ENCODE data around the gene BRD2. TPM values are rescaled to one million over a fixed set of nuclear protein-coding genes. Genes with fewer than 3 reads are reported as not detected.

BRD2 gene
- polyA plus RNA-seq: 100 to 1,000 TPM in 1 of 4 donors, 10 to 100 TPM in 3; 76.2 to 201 (median 90.6) TPM
- long read RNA-seq, donor 1, transcript BRD2-211 (3 exons, 759 nt): major isoform, 61 of 237 reads
- long read RNA-seq, donor 1, transcript BRD2-219 (9 exons, 2,338 nt): minor isoform, 9 of 237 reads
- long read RNA-seq, donor 1, transcript BRD2-209 (2 exons, 1,628 nt): minor isoform, 10 of 237 reads
- long read RNA-seq, donor 1, partial matches to known transcripts: 149 of 237 reads
- long read RNA-seq, donor 1, other reads (novel, unspliced or antisense): 0 of 237 reads
- long read RNA-seq, donor 2, transcript BRD2-211 (3 exons, 759 nt): major isoform, 7 of 12 reads
- long read RNA-seq, donor 2, partial matches to known transcripts: 0 of 12 reads
- long read RNA-seq, donor 2, other reads (novel, unspliced or antisense): 0 of 12 reads
- long read RNA-seq, donor 3, transcript BRD2-211 (3 exons, 759 nt): major isoform, 23 of 126 reads
- long read RNA-seq, donor 3, partial matches to known transcripts: 95 of 126 reads
- long read RNA-seq, donor 3, other reads (novel, unspliced or antisense): 0 of 126 reads
- long read RNA-seq, donor 4: 0 reads
- long read RNA-seq, donor 5, transcript BRD2-211 (3 exons, 759 nt): major isoform, 12 of 23 reads
- long read RNA-seq, donor 5, partial matches to known transcripts: 8 of 23 reads
- long read RNA-seq, donor 5, other reads (novel, unspliced or antisense): 0 of 23 reads
- long read RNA-seq, donor 6, transcript BRD2-211 (3 exons, 759 nt): major isoform, 16 of 60 reads
- long read RNA-seq, donor 6, partial matches to known transcripts: 36 of 60 reads
- long read RNA-seq, donor 6, other reads (novel, unspliced or antisense): 0 of 60 reads
- long read RNA-seq, donor 7, full-length matches to known transcripts: 35 of 102 reads
- long read RNA-seq, donor 7, partial matches to known transcripts: 67 of 102 reads
- long read RNA-seq, donor 7, other reads (novel, unspliced or antisense): 0 of 102 reads
- long read RNA-seq, donor 8, partial matches to known transcripts: 0 of 5 reads
- long read RNA-seq, donor 8, other reads (novel, unspliced or antisense): 0 of 5 reads
- long read RNA-seq, donor 9, transcript BRD2-211 (3 exons, 759 nt): major isoform, 7 of 9 reads
- long read RNA-seq, donor 9, partial matches to known transcripts: 0 of 9 reads
- long read RNA-seq, donor 9, other reads (novel, unspliced or antisense): 0 of 9 reads
- long read RNA-seq, donor 10, transcript BRD2-211 (3 exons, 759 nt): major isoform, 47 of 151 reads
- long read RNA-seq, donor 10, transcript BRD2-209 (2 exons, 1,628 nt): minor isoform, 11 of 151 reads
- long read RNA-seq, donor 10, transcript BRD2-219 (9 exons, 2,338 nt): minor isoform, 8 of 151 reads
- long read RNA-seq, donor 10, partial matches to known transcripts: 78 of 151 reads
- long read RNA-seq, donor 10, other reads (novel, unspliced or antisense): 0 of 151 reads

GRCh38 chr6:32968093-32968866 is at the start of gene BRD2:
Gene BRD2, plus strand, starts transcription at chr6:32968594. Its CDS starts 4,305 bp downstream, at chr6:32972899.
- Histone ChIP-seq H3K27me3 (ENCODE audit: control insufficient read depth in 3 of 3, insufficient read depth in 3 of 3, low read length in 3 of 3) (no peaks in the 10 kb centered on the region), H3K4me3 (ENCODE audit: low read depth in 1 of 3, low read length in 3 of 3) (peak within 1 kb of the TSS; percentile 65 to 90 (median 82)), H3K9me3 (ENCODE audit: control insufficient read depth in 2 of 2, insufficient read depth in 1 of 2, low read depth in 1 of 2, low read length in 1 of 2) (no peaks in the 10 kb centered on the region), H3K4me1 (ENCODE audit: control insufficient read depth in 3 of 3, insufficient read depth in 2 of 3, low read depth in 1 of 3, low read length in 2 of 3) (peaks cover 0 to 10% (median 7%) of the 10 kb centered on the region in 3 donors), H3K27ac (ENCODE audit: low read depth in 1 of 3, low read length in 2 of 3) (peak within 1 kb of the TSS; percentile 98 to 100 (median 99)), H3K36me3 (ENCODE audit: control insufficient read depth in 3 of 3, insufficient read depth in 2 of 3, low read depth in 1 of 3, low read length in 3 of 3) (peaks cover 0 to 13% (median 0%) of the 10 kb centered on the region in 3 donors)
- FAIRE-seq (no peak), DNase-seq (peak; percentile 99)
- WGBS, 3 donors: 0 to 1% (median 0%) methylated on average over 58 to 62 of the region's 62 CpGs

GRCh38 chr6:32920715-32921114 is 47.7 kb upstream of the BRD2 start:
- FAIRE-seq (no peak), DNase-seq (no peak)
- WGBS, 3 donors: 9 to 29% (median 22%) methylated on average over 2 of the region's 2 CpGs
- Histone ChIP-seq H3K9me3 (ENCODE audit: control insufficient read depth in 2 of 2, insufficient read depth in 1 of 2, low read depth in 1 of 2, low read length in 1 of 2) (no peaks in the 10 kb centered on the region), H3K36me3 (ENCODE audit: control insufficient read depth in 3 of 3, insufficient read depth in 2 of 3, low read depth in 1 of 3, low read length in 3 of 3) (no peaks in the 10 kb centered on the region), H3K4me1 (ENCODE audit: control insufficient read depth in 3 of 3, insufficient read depth in 2 of 3, low read depth in 1 of 3, low read length in 2 of 3) (no peaks in the 10 kb centered on the region), H3K27ac (ENCODE audit: low read depth in 1 of 3, low read length in 2 of 3) (no peak overlapping the region), H3K27me3 (ENCODE audit: control insufficient read depth in 3 of 3, insufficient read depth in 3 of 3, low read length in 3 of 3) (no peaks in the 10 kb centered on the region), H3K4me3 (ENCODE audit: low read depth in 1 of 3, low read length in 3 of 3) (no peak overlapping the region)

GRCh38 chr6:32922083-32922482 is 46.3 kb upstream of the BRD2 start:
- H3K36me3 ChIP-seq (ENCODE audit: control insufficient read depth in 3 of 3, insufficient read depth in 2 of 3, low read depth in 1 of 3, low read length in 3 of 3): no peaks in the 10 kb centered on the region
- FAIRE-seq: no peak
- 85 to 91% (median 86%) methylated on average over 2 of the region's 2 CpGs for WGBS, 3 donors

GRCh38 chr6:32931211-32931610 is 37.2 kb upstream of the BRD2 start:
- H3K4me1 ChIP-seq (ENCODE audit: control insufficient read depth in 3 of 3, insufficient read depth in 2 of 3, low read depth in 1 of 3, low read length in 2 of 3): no peaks in the 10 kb centered on the region
- 0% methylated on average over 1 of the region's 1 CpG for WGBS, 3 donors
- no peak overlapping the region for H3K27ac ChIP-seq (ENCODE audit: low read depth in 1 of 3, low read length in 2 of 3)
- H3K9me3 ChIP-seq (ENCODE audit: control insufficient read depth in 2 of 2, insufficient read depth in 1 of 2, low read depth in 1 of 2, low read length in 1 of 2): no peaks in the 10 kb centered on the region
- FAIRE-seq (no peak), DNase-seq (no peak)
- no peak overlapping the region for H3K4me3 ChIP-seq (ENCODE audit: low read depth in 1 of 3, low read length in 3 of 3)
- H3K36me3 ChIP-seq (ENCODE audit: control insufficient read depth in 3 of 3, insufficient read depth in 2 of 3, low read depth in 1 of 3, low read length in 3 of 3): no peaks in the 10 kb centered on the region
- H3K27me3 ChIP-seq (ENCODE audit: control insufficient read depth in 3 of 3, insufficient read depth in 3 of 3, low read length in 3 of 3): peaks cover 0 to 9% (median 0%) of the 10 kb centered on the region in 3 donors

More at GRCh38 chr6:32922083-32922482, 46.3 kb upstream of the BRD2 start:
- Histone ChIP-seq H3K27me3 (ENCODE audit: control insufficient read depth in 3 of 3, insufficient read depth in 3 of 3, low read length in 3 of 3) (no peaks in the 10 kb centered on the region), H3K4me3 (ENCODE audit: low read depth in 1 of 3, low read length in 3 of 3) (no peak overlapping the region), H3K9me3 (ENCODE audit: control insufficient read depth in 2 of 2, insufficient read depth in 1 of 2, low read depth in 1 of 2, low read length in 1 of 2) (no peaks in the 10 kb centered on the region), H3K4me1 (ENCODE audit: control insufficient read depth in 3 of 3, insufficient read depth in 2 of 3, low read depth in 1 of 3, low read length in 2 of 3) (no peaks in the 10 kb centered on the region), H3K27ac (ENCODE audit: low read depth in 1 of 3, low read length in 2 of 3) (no peak overlapping the region)
- no peak for DNase-seq

- 74 to 81% (median 78%) methylated on average over 7 of the region's 7 CpGs for WGBS, 3 donors
Observed at GRCh38 chr6:32932132-32932868, 36.1 kb upstream of the BRD2 start.

GRCh38 chr6:32933661-32934085 is 34.7 kb upstream of the BRD2 start:
- Histone ChIP-seq H3K27ac (ENCODE audit: low read depth in 1 of 3, low read length in 2 of 3) (no peak overlapping the region), H3K9me3 (ENCODE audit: control insufficient read depth in 2 of 2, insufficient read depth in 1 of 2, low read depth in 1 of 2, low read length in 1 of 2) (no peaks in the 10 kb centered on the region), H3K4me1 (ENCODE audit: control insufficient read depth in 3 of 3, insufficient read depth in 2 of 3, low read depth in 1 of 3, low read length in 2 of 3) (no peaks in the 10 kb centered on the region), H3K4me3 (ENCODE audit: low read depth in 1 of 3, low read length in 3 of 3) (no peak overlapping the region), H3K36me3 (ENCODE audit: control insufficient read depth in 3 of 3, insufficient read depth in 2 of 3, low read depth in 1 of 3, low read length in 3 of 3) (no peaks in the 10 kb centered on the region), H3K27me3 (ENCODE audit: control insufficient read depth in 3 of 3, insufficient read depth in 3 of 3, low read length in 3 of 3) (peaks cover 0 to 19% (median 0%) of the 10 kb centered on the region in 3 donors)
- 1 to 4% (median 3%) methylated on average over 3 of the region's 3 CpGs for WGBS, 3 donors
- DNase-seq (peak; percentile 78), FAIRE-seq (no peak)

More at GRCh38 chr6:32932132-32932868, 36.1 kb upstream of the BRD2 start:
- Histone ChIP-seq H3K4me3 (ENCODE audit: low read depth in 1 of 3, low read length in 3 of 3) (no peak overlapping the region), H3K27me3 (ENCODE audit: control insufficient read depth in 3 of 3, insufficient read depth in 3 of 3, low read length in 3 of 3) (peaks cover 0 to 14% (median 0%) of the 10 kb centered on the region in 3 donors), H3K4me1 (ENCODE audit: control insufficient read depth in 3 of 3, insufficient read depth in 2 of 3, low read depth in 1 of 3, low read length in 2 of 3) (no peaks in the 10 kb centered on the region), H3K9me3 (ENCODE audit: control insufficient read depth in 2 of 2, insufficient read depth in 1 of 2, low read depth in 1 of 2, low read length in 1 of 2) (no peaks in the 10 kb centered on the region), H3K36me3 (ENCODE audit: control insufficient read depth in 3 of 3, insufficient read depth in 2 of 3, low read depth in 1 of 3, low read length in 3 of 3) (no peaks in the 10 kb centered on the region), H3K27ac (ENCODE audit: low read depth in 1 of 3, low read length in 2 of 3) (no peak overlapping the region)
- FAIRE-seq (no peak), DNase-seq (no peak)
